ENCODE results near the gene KCNK7.

The KCNK7 gene

GRCh38 chr11:65590240-65590738 is 5.3 kb downstream of the KCNK7 start:
- DNase-seq (ENCODE audit: insufficient read length, low spot score) = no peak
- TF ChIP-seq SPI1 (IDR thresholded peaks at IDR 0.05; ENCODE audit: low read depth, low read length) (no peak), POLR2A (IDR thresholded peaks at IDR 0.05; ENCODE audit: low read depth, low read length) (no peak), TAF1 (IDR thresholded peaks at IDR 0.05; ENCODE audit: low read depth, low read length) (no peak), PAX5 (IDR thresholded peaks at IDR 0.05; ENCODE audit: insufficient read depth, low read length, severe bottlenecking) (no peak), POLR2AphosphoS5 (IDR thresholded peaks at IDR 0.05; ENCODE audit: low read depth, low read length) (no peak), POU2F2 (IDR thresholded peaks at IDR 0.05; ENCODE audit: low read depth, low read length) (no peak)
- FAIRE-seq = peak; percentile 59

- no peak for TF ChIP-seq PAX5 (IDR thresholded peaks at IDR 0.05; ENCODE audit: insufficient read depth, low read length, severe bottlenecking)
- no peak for TF ChIP-seq POLR2A (IDR thresholded peaks at IDR 0.05; ENCODE audit: low read depth, low read length)
- TF ChIP-seq TAF1 (IDR thresholded peaks at IDR 0.05; ENCODE audit: low read depth, low read length) = no peak
- 0 out of 2 replicates have a peak, but pooled peaks have one; percentile 13 for TF ChIP-seq SPI1 (IDR thresholded peaks at IDR 0.05; ENCODE audit: low read depth, low read length)
- peak; percentile 77 for DNase-seq (ENCODE audit: insufficient read length, low spot score)
These were observed 6.0 kb downstream of the KCNK7 start for GRCh38 chr11:65589444-65590239.

DNA sequence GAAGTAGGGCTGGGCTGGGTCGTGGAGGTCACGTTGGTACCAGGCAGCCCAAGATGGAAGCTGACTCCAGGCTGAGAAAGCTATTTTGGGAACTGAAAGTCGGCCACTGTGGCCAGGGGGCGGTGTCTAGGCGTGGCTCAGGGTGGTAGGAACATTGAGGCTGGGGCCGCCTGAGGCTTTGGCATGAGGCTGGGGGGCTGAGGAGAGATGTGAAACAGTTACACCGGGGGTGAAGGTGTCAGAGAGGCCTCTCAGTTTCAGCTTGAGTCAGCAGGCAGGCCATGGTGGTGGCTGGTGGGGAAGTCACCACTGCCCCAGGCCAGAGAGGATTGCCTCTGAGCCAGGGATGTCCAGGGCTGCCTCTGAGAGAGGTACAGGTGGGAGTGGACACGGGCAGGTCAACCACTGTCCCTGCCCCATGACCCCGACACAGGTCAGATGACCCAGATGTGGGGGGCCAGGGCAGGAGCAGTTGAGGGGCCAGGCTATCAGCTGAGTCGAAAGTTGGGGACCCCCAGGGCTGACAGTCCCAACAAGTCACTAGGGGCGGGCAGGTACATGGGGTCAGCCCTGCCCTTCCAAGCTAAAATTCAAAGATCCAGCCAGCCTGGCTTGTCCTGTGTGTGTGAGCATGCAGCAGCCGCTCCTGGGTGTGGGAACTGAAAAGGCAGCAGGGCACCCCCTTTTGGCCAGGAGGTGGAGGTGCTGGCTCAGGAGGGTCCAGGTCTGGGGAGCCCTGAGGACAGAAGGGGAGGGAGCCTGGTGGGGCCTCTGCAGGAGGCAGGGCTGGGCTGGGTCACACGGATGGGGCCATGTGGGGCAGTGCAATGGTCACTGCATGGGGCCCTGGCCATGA is 7.2 kb downstream of the KCNK7 start:
- DNase-seq (ENCODE audit: insufficient read length, low spot score) (peak; percentile 97), FAIRE-seq (peak; percentile 100)
- TF ChIP-seq POU2F2 (IDR thresholded peaks at IDR 0.05; ENCODE audit: low read depth, low read length) = no peak; the same call in 1 of the 2 replicates
- TF ChIP-seq SPI1 (IDR thresholded peaks at IDR 0.05; ENCODE audit: low read depth, low read length) = peak; percentile 76

More at GRCh38 chr11:65589444-65590239, 6.0 kb downstream of the KCNK7 start:
- peak; percentile 79 for FAIRE-seq

- DNase-seq (ENCODE audit: insufficient read length, low spot score) (no peak), FAIRE-seq (peak; percentile 38)
- TF ChIP-seq POLR2AphosphoS5 (IDR thresholded peaks at IDR 0.05; ENCODE audit: low read depth, low read length) (no peak), TAF1 (IDR thresholded peaks at IDR 0.05; ENCODE audit: low read depth, low read length) (no peak)
These were observed 8.9 kb downstream of the KCNK7 start for GRCh38 chr11:65586676-65587075.

DNA sequence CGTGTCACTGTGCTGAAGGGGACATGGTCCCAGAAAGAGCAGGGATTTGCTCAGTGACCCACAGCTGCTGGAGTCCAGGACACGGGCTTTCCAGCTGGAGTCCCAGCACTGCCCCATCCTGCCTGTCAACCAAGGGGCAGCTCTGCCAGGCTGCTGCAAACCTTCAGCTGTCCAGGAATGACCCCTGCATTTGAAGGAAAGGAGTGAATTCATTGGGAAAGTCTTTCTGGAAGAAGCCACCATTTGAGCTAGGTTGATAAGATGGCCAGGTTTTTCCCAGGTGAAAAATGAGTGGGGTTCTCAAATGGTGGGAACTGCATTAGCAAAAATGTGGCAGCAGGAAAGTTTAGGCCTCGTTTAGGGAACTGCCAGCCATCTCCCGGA is 9.4 kb downstream of the KCNK7 start:
- DNase-seq (ENCODE audit: insufficient read length, low spot score) (no peak), FAIRE-seq (no peak)
- no peak for TF ChIP-seq SPI1 (IDR thresholded peaks at IDR 0.05; ENCODE audit: low read depth, low read length)
- no peak for TF ChIP-seq POLR2A (IDR thresholded peaks at IDR 0.05; ENCODE audit: low read depth, low read length)
- TF ChIP-seq POLR2AphosphoS5 (IDR thresholded peaks at IDR 0.05; ENCODE audit: low read depth, low read length) = no peak
- TF ChIP-seq PAX5 (IDR thresholded peaks at IDR 0.05; ENCODE audit: insufficient read depth, low read length, severe bottlenecking) = no peak
- TF ChIP-seq TAF1 (IDR thresholded peaks at IDR 0.05; ENCODE audit: low read depth, low read length) = no peak
- TF ChIP-seq POU2F2 (IDR thresholded peaks at IDR 0.05; ENCODE audit: low read depth, low read length) = no peak

DNA sequence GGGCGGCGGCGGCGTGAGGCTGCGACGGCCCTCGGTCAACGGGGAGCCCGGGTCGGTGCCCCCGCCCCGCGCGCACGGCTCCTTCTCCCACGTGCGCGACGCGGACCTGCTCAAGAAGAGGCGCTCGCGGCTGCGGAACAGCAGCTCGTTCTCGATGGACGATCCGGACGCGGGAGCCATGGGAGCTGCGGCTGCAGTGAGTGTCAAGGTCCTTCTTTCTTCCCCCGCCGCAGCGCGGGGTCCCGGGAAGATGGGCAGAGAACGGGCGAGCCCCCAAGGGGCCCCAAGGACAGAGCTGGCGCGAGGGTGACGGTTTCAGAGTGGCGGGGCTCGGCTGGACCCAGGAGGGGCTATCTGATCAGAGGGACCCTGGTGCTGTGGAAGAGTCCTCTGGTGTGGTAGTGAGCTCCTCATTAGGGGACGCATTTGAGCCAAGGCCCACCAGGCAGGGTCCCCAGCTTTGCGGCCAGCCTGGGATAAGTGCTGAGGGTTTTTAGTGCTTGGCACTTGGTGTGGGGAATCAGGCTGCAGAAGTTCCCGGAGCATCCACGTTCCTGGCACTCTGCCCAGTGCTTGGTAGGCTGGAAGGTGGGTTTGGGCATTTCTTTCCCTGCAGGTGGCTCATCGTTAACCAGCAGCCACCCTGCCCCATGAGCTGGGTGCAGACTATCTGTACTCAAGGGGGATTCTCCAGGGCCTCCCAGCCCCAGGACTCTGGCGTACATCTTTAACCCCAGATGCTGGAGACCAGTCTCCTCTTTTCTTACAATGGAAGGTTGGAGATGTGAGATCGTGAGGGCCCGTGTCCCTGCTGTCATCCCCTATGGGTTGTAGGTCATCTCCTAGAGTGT is 10.0 kb downstream of the KCNK7 start:
- TF ChIP-seq POU2F2 (IDR thresholded peaks at IDR 0.05; ENCODE audit: low read depth, low read length) (no peak), POLR2A (IDR thresholded peaks at IDR 0.05; ENCODE audit: low read depth, low read length) (no peak), TAF1 (IDR thresholded peaks at IDR 0.05; ENCODE audit: low read depth, low read length) (no peak), POLR2AphosphoS5 (IDR thresholded peaks at IDR 0.05; ENCODE audit: low read depth, low read length) (no peak), PAX5 (IDR thresholded peaks at IDR 0.05; ENCODE audit: insufficient read depth, low read length, severe bottlenecking) (no peak), SPI1 (IDR thresholded peaks at IDR 0.05; ENCODE audit: low read depth, low read length) (no peak)
- FAIRE-seq = peak; percentile 16
- no peak for DNase-seq (ENCODE audit: insufficient read length, low spot score)

- FAIRE-seq = no peak
These were observed 10.9 kb downstream of the KCNK7 start for GRCh38 chr11:65584723-65585171.

DNA sequence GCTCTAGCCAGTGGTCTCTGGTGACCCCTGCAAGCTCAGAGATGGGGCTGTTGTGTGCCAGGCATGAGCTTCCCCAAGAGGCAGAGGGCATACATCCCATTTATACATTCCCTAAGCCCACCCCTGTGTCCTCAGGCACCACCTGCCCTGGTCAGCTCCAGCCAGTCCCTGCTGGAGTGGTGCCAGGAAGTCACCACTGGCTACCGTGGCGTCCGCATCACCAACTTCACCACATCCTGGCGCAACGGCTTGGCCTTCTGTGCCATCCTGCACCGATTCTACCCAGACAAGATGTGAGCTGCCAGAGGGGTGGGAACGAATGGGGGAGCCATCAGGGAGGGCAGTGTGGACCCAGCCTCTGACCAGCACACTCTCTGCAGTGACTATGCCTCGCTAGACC is 11.5 kb downstream of the KCNK7 start:
- FAIRE-seq (no peak), DNase-seq (ENCODE audit: insufficient read length, low spot score) (no peak)
- TF ChIP-seq POLR2A (IDR thresholded peaks at IDR 0.05; ENCODE audit: low read depth, low read length) = no peak
- TF ChIP-seq POU2F2 (IDR thresholded peaks at IDR 0.05; ENCODE audit: low read depth, low read length) = no peak
- TF ChIP-seq TAF1 (IDR thresholded peaks at IDR 0.05; ENCODE audit: low read depth, low read length) = no peak
- TF ChIP-seq POLR2AphosphoS5 (IDR thresholded peaks at IDR 0.05; ENCODE audit: low read depth, low read length) = no peak
- no peak for TF ChIP-seq SPI1 (IDR thresholded peaks at IDR 0.05; ENCODE audit: low read depth, low read length)
- TF ChIP-seq PAX5 (IDR thresholded peaks at IDR 0.05; ENCODE audit: insufficient read depth, low read length, severe bottlenecking) = no peak

More at GRCh38 chr11:65584723-65585171, 10.9 kb downstream of the KCNK7 start:
- DNase-seq (ENCODE audit: insufficient read length, low spot score) = no peak
- no peak for TF ChIP-seq POLR2A (IDR thresholded peaks at IDR 0.05; ENCODE audit: low read depth, low read length)
- TF ChIP-seq PAX5 (IDR thresholded peaks at IDR 0.05; ENCODE audit: insufficient read depth, low read length, severe bottlenecking) = no peak
- TF ChIP-seq SPI1 (IDR thresholded peaks at IDR 0.05; ENCODE audit: low read depth, low read length) = no peak
- no peak for TF ChIP-seq POLR2AphosphoS5 (IDR thresholded peaks at IDR 0.05; ENCODE audit: low read depth, low read length)
- TF ChIP-seq POU2F2 (IDR thresholded peaks at IDR 0.05; ENCODE audit: low read depth, low read length) = no peak
- no peak for TF ChIP-seq TAF1 (IDR thresholded peaks at IDR 0.05; ENCODE audit: low read depth, low read length)

DNA sequence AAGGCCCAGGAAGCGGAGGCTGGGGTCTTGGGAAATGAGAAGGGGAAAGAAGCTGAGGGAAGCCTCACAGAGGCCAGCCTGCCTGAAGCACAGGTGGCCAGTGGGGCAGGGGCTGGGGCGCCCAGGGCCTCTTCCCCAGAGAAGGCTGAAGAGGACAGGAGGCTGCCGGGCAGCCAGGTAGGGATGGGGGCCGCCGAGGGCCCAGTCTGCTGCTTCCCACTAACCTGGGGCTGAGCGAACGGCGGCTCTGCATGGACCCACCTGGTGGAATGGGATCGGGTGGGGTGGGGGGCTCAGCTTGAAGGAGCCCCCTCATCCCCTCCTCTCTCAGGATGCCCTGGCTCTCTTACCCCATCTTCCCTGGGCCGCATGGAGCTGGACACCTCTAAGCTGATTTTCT is 12.0 kb downstream of the KCNK7 start:
- no peak for FAIRE-seq
- DNase-seq (ENCODE audit: insufficient read length, low spot score) = no peak
- TF ChIP-seq TAF1 (IDR thresholded peaks at IDR 0.05; ENCODE audit: low read depth, low read length) = no peak
- TF ChIP-seq PAX5 (IDR thresholded peaks at IDR 0.05; ENCODE audit: insufficient read depth, low read length, severe bottlenecking) = no peak
- no peak for TF ChIP-seq POU2F2 (IDR thresholded peaks at IDR 0.05; ENCODE audit: low read depth, low read length)
- no peak for TF ChIP-seq POLR2A (IDR thresholded peaks at IDR 0.05; ENCODE audit: low read depth, low read length)
- TF ChIP-seq POLR2AphosphoS5 (IDR thresholded peaks at IDR 0.05; ENCODE audit: low read depth, low read length) = no peak
- TF ChIP-seq SPI1 (IDR thresholded peaks at IDR 0.05; ENCODE audit: low read depth, low read length) = no peak

Measured in GM12891 (cell line).